GM12874 (cell line): Measurements from ENCODE around the gene KLHL40.

ENCODE experiments used
- CTCF ChIP-seq: IDR thresholded peaks from 2 replicates; pipeline ENCODE4 v1.5.1; 2011; ENCODE audit warnings: low read depth, mild to moderate bottlenecking, control low read depth, low read length, moderate library complexity; ENCODE audit not compliant: insufficient read depth

The KLHL40 gene

GRCh38 chr3:42662813-42663535 lies 22.4 kb upstream of the KLHL40 start:
- TF ChIP-seq CTCF = no peak

GRCh38 chr3:42663581-42664437 lies 21.5 kb upstream of the KLHL40 start:
- no peak for TF ChIP-seq CTCF

GRCh38 chr3:42664438-42664803 lies 20.9 kb upstream of the KLHL40 start:
- no peak for TF ChIP-seq CTCF

- TF ChIP-seq CTCF = no peak
Observed at GRCh38 chr3:42665050-42665878, 20.1 kb upstream of the KLHL40 start.

GRCh38 chr3:42666022-42666421 lies 19.3 kb upstream of the KLHL40 start:
- TF ChIP-seq CTCF = no peak

- TF ChIP-seq CTCF = no peak
Observed at GRCh38 chr3:42666577-42666998, 18.7 kb upstream of the KLHL40 start.

- no peak for TF ChIP-seq CTCF
Observed at GRCh38 chr3:42667096-42667522, 18.2 kb upstream of the KLHL40 start.
